ENCODE measurements around the gene BET1L.

DNA sequence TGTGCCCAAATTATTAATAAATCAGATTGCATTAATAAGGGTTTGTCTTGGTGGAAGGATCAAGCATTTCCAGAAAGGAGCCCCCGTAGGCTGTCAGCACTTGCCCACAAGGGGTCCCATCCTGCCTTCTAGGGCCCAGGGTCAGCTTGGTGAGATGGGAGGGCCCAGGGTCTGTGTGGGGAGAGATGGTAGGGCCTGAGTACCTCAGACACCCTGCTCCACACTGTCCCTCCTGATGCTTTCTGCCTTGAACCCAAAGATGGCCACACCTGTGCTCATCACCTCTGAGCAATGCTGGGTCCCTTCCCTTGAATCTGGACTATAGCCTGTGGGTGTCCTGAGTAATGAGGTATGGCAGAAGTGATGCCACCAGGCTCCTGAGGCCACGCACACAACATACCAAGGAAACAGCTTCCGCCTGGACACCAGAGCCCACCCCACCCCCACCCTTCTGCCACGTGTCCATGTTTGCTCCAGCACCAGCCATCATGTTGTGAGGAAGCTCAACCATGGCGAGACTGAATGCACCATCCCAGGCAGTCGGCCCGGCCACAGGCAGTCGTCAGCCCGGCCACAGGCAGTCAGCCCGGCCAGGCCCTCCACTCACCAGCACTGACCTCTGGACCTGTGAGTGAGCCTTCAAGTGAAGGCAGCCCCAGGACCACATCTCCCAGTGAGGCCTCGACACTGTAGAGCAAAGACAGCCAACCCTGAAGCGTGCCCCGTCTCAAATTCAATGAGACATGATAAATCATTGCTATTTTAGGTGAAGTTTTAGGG is 6.8 kb downstream of the BET1L start:
- TF ChIP-seq, protein P1, sequence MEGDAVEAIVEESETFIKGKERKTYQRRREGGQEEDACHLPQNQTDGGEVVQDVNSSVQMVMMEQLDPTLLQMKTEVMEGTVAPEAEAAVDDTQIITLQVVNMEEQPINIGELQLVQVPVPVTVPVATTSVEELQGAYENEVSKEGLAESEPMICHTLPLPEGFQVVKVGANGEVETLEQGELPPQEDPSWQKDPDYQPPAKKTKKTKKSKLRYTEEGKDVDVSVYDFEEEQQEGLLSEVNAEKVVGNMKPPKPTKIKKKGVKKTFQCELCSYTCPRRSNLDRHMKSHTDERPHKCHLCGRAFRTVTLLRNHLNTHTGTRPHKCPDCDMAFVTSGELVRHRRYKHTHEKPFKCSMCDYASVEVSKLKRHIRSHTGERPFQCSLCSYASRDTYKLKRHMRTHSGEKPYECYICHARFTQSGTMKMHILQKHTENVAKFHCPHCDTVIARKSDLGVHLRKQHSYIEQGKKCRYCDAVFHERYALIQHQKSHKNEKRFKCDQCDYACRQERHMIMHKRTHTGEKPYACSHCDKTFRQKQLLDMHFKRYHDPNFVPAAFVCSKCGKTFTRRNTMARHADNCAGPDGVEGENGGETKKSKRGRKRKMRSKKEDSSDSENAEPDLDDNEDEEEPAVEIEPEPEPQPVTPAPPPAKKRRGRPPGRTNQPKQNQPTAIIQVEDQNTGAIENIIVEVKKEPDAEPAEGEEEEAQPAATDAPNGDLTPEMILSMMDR (conservative IDR thresholded peaks at IDR 0.05; ENCODE audit: low read length), result no peak
- no peak for TF ChIP-seq EZH2phosphoT487 (IDR thresholded peaks at IDR 0.05; ENCODE audit: borderline replicate concordance)

All from Loucy (cell line).